NCI-H82 (cell line): ENCODE data around the gene MZF1.
"Not testable (repeated sequence)": the region's sequence is repeated elsewhere in the genome, so short reads cannot be mapped to it uniquely, and the experiment has no call there.

Experiments
- DNase-seq: peaks from one replicate; lab custom pipeline; 2025; lab: John Stamatoyannopoulos, UW

MZF1 gene

DNA sequence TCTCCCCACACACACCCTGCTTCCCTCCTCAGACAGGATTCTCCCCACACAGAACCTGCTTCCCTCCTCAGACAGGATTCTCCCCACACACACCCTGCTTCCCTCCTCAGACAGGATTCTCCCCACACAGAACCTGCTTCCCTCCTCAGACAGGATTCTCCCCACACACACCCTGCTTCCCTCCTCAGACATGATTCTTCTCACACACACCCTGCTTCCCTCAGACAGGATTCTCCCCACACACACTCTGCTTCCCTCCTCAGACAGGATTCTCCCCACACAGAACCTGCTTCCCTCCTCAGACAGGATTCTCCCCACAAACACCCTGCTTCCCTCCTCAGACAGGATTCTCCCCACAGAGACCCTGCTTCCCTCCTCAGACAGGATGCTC, 34.0 kb downstream of the MZF1 start:
- not testable (repeated sequence) for DNase-seq

GRCh38 chr19:58538257-58539168, 34.6 kb downstream of the MZF1 start:
- DNase-seq: peak; percentile 94

GRCh38 chr19:58536852-58537798, 36.0 kb downstream of the MZF1 start:
- DNase-seq: no peak

DNA sequence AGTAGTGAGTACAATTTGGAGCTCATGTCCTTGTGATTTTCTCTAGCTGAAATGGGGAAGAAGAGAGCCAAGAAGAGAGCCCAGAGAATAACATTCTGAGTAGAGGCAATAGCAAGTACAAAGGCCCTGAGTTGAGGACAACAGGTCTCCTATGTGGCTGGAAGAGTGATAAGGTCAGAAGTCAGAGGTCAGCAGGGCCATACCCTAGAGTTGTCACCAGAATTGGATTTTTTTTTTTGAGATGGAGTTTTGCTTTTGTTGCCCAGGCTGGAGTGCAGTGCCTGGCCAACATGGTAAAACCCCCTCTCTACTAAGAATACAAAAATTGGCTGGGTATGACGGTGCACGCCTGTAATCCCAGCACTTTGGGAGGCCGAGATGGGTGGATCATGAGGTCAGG, 37.3 kb downstream of the MZF1 start:
- DNase-seq: no peak

- DNase-seq: no peak
These were observed 41.9 kb downstream of the MZF1 start for GRCh38 chr19:58531034-58531840.

DNA sequence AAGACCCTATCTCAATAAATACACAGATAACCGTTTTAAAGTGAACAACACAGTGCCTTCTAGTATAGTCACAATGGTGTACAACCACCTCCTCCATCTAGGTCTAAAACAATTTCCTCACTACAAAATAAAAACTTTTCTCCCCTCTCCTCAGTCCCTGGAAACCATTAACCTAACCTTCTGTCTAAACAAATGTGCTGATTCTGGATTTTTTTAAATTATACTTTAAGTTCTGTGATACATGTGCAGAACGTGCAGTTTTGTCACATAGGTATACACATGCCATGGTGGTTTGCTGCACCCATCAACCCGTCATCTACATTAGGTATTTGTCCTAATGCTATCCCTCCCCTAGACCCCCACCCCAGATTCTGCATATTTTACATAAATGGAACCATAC, 43.7 kb downstream of the MZF1 start:
- DNase-seq: no peak

DNA sequence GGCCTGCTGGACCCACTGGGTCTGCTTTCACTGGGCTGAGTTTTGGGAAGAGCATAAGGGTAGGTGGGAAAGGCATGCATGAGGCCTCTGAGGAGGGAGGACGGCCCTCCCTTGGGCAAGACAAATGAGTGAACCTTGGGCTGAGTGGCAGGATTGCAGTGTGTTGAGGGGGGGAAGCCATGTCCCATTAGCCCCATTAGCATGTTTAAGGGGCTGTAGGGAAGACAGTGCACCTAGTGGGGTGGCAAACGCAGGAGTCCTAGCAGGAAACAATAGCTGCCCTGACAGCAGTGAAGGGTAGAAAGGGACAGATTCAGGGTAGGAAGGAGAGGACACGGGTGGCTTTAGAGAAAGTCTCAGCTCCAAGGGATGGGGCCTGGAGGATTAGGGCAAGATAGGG, 50.4 kb downstream of the MZF1 start:
- DNase-seq: no peak

DNA sequence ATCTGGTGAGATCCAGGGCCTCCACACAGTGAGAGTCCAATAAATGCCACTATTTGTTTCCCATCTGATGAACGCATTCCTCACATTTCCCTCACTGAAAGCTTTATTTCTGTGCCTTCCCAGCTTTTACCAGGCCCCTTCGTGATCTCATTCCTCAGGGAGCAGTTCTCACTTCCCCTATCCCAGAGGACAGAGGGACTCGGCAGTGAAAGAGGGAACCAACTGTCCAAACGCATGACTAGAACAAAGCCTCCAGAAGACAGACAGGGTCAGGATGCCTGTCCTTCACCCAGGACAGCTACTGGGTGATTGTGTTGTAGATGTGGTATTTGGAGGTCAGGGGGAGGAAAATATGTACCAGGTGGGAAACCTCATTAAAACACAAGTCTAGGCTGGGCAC, 51.5 kb downstream of the MZF1 start:
- DNase-seq: no peak

GRCh38 chr19:58520257-58520599, 52.9 kb downstream of the MZF1 start:
- DNase-seq: no peak

- peak; percentile 98 for DNase-seq
These were observed 53.5 kb downstream of the MZF1 start, which contains the start of gene ZBTB45 for GRCh38 chr19:58519355-58520256. TSS of gene ZBTB45 (minus strand) at chr19:58519810. CDS start at chr19:58517673, 2,137 bp downstream.

DNA sequence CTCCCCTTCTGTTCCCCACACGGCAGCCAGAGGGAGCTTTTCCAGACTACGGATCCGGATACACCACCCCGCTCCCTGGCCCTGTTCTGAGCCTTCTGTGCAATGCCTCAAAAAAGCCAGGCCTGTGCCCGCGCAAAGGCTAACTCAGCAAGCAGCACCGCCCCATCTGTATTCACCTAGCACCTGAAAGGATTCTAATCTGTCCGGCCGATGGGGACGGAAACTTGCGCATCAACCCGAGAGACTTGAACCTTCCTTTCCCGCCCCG, 54.1 kb downstream of the MZF1 start:
- peak; percentile 89 for DNase-seq

DNA sequence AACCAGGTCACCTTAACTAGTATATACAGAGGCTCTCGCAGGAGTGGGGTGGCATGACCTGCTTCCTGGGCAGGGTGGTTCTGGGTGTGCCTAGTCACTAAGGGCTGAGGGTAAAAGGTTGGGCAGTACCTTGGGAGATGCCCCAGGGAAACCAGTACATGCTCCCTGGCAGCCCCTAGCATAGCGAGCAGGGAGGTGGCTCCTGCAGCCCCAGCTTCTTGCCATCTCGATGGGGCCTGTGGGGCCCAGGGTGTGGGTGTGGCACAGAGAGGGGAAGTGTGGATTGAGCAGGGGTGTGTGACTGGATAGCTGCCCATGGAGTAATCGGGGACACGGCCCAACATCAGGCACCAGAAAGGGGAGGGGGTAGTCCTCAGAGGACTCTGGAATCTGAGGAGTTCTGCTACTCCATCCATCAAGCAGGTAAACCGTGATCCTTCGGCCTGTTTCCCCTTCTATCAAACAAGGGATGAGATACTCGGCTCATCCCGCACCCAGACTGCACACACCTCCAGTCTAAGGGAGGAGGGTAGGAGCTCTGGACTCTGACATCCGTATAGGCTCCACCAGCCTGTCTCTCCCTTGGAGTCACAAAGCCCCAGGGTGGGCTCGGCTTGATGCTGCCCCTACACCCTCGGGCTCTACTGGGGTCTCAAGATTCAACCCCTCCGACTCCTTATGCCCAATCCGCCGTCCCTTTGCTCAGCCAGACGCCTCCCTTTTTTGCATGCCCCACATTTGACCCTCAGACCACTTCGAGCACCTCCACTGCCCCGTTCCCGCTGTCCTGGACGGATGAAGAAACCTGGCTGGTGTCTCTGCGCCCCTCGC, 54.7 kb downstream of the MZF1 start:
- DNase-seq: peak; percentile 38

- DNase-seq: no peak
These were observed 55.9 kb downstream of the MZF1 start for GRCh38 chr19:58516964-58517833.

DNA sequence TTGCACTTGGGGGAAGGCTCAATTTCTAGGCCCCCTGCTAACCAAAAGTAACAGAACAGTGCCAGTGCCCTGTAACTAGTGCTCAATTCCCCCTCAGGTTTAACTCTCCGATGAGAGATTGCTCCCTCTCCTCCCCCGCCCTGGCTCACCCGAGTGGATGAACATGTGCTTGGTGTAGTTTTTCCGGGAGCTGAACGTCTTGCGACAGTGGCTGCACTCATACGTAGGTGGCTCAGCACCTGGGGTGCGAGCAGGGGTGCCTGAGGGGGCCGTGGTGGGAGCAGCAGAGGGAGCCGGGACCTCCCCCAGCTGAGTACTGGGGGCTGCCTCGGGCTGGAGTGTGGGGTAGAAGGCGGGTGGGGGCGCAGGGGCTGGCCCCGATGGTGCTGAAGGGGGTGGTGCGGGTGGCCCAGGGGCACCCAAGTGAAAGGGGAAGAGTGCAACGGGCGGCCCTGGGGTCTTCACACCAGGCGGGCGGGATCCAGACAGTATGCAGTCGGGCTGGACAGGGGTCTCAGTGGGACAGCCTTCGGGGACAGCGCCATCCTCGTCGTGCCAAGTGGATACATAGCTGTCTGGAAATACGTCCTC, 56.8 kb downstream of the MZF1 start:
- no peak for DNase-seq

GRCh38 chr19:58515259-58515658, 57.9 kb downstream of the MZF1 start:
- DNase-seq: no peak

- DNase-seq: no peak
These were observed 58.5 kb downstream of the MZF1 start for GRCh38 chr19:58514564-58515022.

GRCh38 chr19:58513694-58514563, 59.2 kb downstream of the MZF1 start:
- no peak for DNase-seq

DNA sequence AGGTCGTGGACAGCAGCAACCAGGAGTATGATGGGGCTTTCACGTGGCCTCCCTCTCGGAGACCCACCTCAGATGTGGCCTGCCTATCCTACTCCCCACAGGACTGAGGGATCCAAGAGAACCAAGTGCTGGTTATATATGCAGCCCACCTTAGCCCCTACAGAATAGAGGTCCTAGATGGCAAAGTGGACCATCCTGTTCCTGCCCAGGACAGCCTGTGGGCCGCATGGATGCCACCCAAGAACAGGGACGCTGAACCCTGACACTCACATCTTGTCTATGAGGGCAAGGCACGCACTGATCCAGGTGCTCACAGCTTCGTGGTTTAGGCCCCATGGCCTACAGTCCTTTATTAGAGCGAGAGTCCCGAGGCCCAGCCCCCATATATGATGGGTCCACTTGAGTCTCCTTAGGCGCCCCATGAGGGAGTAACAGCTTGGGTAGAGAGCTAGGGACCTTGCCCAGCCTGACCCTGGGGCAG, 59.9 kb downstream of the MZF1 start:
- no peak for DNase-seq
